Measurements from ENCODE around the gene CASP1.

GRCh38 chr11:104997288-104997687 is 37.7 kb downstream of the CASP1 start:
- TF ChIP-seq EZH2 (IDR thresholded peaks at IDR 0.05; ENCODE audit: low read depth) (no peak), CTCF (conservative IDR thresholded peaks at IDR 0.05) (no peak; the same call in 1 of the 2 replicates)

Data from PC-9 (cell line).